NCI-H2029 treated with DMSO at 0.1 percent for 48 hours (cell line): ENCODE measurements around the gene RPS6KA2.

Experiments
- DNase-seq: peaks from one replicate; lab custom pipeline; 2025; lab: John Stamatoyannopoulos, UW

Gene RPS6KA2

DNA sequence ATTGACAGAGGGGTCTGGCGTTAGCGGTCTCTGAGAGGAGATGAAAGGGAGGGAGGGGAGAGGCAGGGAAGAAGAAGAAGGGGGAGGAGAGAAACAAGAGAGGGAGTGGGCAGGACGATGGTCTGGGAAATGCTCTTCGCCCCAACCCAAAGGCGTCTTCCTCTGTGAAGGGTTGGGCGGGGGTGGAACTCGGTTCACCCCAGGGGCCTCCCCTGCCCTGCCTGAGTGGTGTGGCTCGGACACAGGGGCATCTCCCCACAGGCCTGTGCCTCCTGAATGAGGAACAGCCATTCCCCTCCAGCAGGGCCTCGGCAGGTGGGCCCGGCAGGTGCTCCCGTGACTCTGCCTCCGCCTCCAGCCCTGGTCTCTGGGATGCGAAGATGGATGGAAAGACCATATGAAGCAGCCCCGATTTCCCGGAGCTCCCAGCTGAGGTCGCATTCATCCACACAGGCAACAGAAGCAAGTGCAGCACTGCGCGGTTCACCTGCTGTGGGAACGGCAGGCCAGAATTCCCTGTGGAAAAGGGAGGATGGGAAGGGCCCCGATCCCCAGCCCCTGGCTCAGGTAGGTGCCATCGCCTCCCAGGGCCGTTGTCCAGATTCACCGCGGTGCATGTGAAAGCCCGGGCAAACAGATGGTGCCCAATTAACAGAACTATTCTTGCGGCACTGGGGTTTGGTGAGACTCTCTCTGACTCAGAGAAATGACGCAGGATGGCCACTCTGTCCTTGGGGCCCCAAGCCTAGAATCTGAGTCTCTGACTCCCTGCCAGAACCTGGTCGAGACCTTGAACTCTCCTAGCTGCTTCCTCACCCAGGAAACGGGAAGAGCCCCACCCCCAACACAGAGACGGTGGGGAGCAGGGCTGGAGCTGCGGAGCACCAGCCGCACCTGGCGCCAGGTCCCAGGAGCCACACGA is 29.4 kb upstream of the RPS6KA2 start:
- DNase-seq = no peak

- no peak for DNase-seq
Observed at GRCh38 chr6:166655713-166656229, 28.7 kb upstream of the RPS6KA2 start.

GRCh38 chr6:166655251-166655650 is 28.2 kb upstream of the RPS6KA2 start:
- DNase-seq = no peak

GRCh38 chr6:166654573-166654972 is 27.5 kb upstream of the RPS6KA2 start:
- no peak for DNase-seq

GRCh38 chr6:166653639-166653941 is 26.5 kb upstream of the RPS6KA2 start:
- no peak for DNase-seq

GRCh38 chr6:166650824-166651807 is 24.1 kb upstream of the RPS6KA2 start:
- no peak for DNase-seq

GRCh38 chr6:166650047-166650446 is 23.0 kb upstream of the RPS6KA2 start:
- DNase-seq = no peak

DNA sequence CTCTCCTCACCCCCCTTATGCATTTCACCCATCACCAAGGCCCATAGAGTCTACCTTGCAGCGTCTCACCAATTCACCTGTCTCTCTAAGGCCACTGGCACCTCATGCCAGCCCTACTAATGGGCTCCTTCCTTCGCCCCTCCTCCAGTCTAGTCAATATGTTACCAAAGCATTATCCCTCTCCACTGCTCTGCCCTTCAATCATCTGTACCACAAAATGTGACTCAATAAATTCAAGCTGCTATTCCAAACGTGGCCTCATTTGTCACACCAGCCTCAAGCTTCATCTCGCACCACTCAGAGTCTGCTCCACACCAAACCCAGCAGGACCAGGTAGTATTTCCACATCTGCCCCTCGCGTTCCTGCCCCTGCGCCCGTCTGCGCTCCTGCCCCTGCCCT is 21.8 kb upstream of the RPS6KA2 start:
- DNase-seq = no peak

DNA sequence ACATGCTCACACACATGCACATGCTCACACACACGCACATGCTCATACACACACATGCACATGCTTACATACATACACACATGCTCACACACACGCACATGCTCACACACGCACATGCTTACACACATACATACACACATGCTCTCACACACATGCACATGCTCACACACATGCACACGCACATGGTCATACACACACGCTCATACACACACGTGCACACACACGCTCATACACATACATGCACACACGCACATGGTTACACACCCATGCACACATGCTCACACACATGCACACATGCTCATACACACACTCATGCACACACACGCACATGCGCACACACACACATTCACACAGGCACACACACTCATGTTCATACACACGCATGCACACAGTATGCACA is 20.8 kb upstream of the RPS6KA2 start:
- no peak for DNase-seq

DNA sequence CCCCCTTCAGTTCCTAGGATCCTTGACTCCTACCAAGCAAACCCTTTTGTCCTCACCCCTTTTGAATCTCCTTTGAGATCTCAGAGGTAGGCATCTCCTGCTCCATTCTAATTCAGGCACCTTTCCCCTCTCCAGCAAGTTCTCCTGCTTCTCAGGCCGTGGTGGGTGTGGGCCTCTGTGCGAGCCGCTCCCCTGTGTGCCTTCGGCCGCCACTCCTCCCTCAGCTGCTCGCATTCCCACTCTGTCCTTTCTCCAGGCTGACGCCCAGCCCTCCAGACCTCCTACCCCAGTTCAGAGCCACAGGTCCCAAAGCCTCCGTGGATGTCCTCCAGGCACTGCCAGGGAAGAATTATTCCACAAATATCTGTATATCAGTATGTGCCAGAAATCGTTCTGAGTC is 19.7 kb upstream of the RPS6KA2 start:
- DNase-seq = no peak

- no peak for DNase-seq
Observed at GRCh38 chr6:166645896-166646295, 18.8 kb upstream of the RPS6KA2 start.

- DNase-seq = no peak
Observed at GRCh38 chr6:166644681-166645080, 17.6 kb upstream of the RPS6KA2 start.

DNA sequence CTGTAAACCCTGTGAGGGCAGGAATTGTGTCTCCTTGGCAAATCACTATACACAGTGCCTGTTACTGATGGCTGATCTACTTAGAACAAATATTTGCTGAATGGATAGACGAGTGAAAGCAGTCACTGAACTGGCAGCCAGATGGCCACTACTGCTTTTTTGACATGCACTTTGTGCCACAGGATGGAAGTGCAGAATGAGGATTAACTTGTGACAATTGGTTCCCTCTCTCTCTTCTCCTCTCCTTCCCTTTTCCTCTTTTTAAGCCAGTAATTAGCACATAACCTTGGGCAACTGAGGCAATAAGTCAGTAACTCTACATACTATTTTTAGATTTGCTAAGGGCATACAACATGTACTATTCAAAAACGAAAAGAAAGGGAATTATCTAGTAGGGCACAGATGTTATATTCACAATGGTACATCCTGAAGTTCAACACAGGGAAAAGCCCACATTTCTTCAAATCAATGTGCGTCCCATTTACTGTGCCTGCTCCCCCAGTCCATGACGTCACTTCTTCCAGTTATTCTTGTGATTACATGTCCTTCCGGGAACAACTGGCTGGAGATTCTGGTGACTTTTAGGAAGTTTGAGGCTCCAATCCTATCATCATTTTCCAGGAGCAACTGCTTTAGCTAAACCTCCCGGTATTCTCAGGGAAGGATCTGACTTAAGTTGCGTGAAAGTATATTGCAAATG is 17.0 kb upstream of the RPS6KA2 start:
- DNase-seq = no peak

DNA sequence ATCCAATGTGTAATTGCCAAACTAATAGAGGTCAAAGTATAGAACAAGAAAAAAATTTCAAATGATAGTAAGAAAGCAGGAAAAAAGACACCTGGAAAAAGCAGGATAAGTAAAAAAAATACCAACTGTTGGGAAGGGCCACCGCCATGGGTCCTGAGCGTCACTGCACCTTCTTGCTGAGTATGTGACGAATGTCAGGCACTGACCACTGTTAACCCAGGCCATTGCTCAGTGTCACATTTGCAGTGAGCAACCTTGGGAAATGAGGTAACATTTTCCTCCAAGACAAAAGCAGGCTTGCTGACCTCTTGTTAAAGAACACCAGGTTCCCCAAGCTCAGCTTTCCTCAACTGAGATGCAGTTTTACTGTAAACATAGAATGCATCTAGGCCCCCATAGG is 15.6 kb upstream of the RPS6KA2 start:
- DNase-seq = no peak

- no peak for DNase-seq
Observed at GRCh38 chr6:166640342-166641043, 13.4 kb upstream of the RPS6KA2 start.

DNA sequence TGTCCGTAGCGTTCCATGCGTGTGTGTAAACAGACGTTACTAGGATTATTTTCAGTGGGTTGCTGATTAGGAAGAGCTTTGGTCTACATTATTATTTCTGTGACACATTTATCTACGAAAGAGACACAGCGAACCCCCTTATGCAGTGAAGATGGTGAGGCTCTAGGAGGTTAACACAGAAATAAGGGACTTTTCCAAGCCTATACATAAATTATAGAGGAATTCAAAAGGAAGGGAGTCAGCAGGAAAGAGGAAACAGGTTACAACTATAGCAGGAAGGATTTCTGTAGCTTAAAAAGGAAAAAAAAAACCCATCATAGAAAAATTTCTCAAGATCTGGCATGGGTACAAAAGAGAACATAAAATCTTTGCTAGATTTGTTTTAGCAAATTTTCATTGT is 12.9 kb upstream of the RPS6KA2 start:
- DNase-seq = no peak

- no peak for DNase-seq
Observed at GRCh38 chr6:166638573-166638964, 11.5 kb upstream of the RPS6KA2 start.

DNA sequence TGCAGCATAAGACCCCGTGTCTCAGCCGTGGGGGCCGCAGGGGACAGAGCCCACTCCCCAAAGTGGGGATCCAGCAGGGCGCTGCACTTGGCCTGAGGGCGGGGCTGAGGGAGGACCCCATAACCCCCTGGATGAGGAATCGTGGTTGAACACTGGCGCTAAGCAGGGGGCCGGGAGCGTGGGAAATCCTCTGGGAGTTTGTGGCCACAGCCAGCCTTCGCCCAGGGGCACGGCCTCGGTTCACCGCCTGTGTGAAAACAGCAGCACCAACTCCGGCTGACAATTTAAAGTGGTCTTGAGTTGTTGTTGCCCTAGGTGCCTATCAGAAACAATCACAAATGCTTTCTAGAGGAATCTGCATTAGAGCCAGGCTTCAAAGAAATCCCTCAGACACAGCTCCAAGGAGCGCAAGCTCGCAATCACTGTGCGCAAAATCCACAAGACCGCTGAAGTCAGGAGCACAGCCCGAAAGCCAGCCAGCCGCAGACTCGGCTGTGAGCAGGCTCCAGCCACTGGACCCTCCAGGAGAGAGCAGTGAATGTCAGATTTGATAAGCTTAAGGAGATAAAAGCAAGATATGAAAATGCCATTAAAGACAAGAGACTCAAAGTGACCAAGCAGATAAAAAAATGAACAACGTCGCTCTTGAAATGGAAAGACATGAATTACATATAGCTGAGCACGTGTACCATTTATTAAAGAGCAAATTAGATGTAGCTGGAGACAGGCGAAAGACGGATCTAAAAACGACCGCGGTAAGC is 10.9 kb upstream of the RPS6KA2 start:
- no peak for DNase-seq

GRCh38 chr6:166636934-166637333 is 9.9 kb upstream of the RPS6KA2 start:
- DNase-seq = no peak

GRCh38 chr6:166636191-166636933 is 9.3 kb upstream of the RPS6KA2 start:
- no peak for DNase-seq
